Hepatocyte (in vitro differentiated cells): Measurements from ENCODE around the gene GPC5.

Experiments used
- EZH2 ChIP-seq: fragments of 200-600 bp; sonication (generic); IDR thresholded peaks from 2 replicates; pipeline ENCODE4 v1.6.1; 2016; ENCODE audit warnings: antibody characterized with exemption, mild to moderate bottlenecking, borderline replicate concordance
- EZH2phosphoT487 ChIP-seq: fragments of 200-600 bp; sonication (generic); IDR thresholded peaks from one replicate; pipeline ENCODE4 v1.6.1; 2018; ENCODE audit warnings: antibody characterized with exemption, mild to moderate bottlenecking, low read depth, moderate library complexity; ENCODE audit not compliant: unreplicated experiment, severe bottlenecking
- TF ChIP-seq, protein P1 (sequence below): fragments of 200-600 bp; sonication (generic); IDR thresholded peaks from 2 replicates; pipeline ENCODE4 v1.5.1; 2016; ENCODE audit warnings: antibody characterized with exemption, mild to moderate bottlenecking; ENCODE audit not compliant: poor library complexity

DNA sequence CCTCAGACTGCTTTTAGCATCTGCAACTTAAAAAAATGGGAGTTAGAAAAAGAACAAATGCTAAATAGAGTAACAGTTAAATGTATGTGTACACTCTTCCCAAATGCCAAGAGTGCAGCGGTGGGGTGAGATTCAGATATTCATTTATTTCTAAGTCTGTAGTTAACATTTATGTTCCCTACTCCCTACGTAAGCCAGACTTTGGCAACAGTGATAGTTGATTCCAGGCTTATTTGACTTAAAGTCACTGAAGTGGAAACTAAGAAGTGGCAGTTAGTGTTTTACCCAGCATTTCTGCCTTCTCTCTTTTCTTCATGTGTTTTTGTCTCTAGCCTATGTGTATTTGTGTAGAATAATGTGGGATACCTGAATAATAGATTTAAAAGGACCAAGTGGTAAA, 46.4 kb upstream of the GPC5 start:
- TF ChIP-seq, protein P1, sequence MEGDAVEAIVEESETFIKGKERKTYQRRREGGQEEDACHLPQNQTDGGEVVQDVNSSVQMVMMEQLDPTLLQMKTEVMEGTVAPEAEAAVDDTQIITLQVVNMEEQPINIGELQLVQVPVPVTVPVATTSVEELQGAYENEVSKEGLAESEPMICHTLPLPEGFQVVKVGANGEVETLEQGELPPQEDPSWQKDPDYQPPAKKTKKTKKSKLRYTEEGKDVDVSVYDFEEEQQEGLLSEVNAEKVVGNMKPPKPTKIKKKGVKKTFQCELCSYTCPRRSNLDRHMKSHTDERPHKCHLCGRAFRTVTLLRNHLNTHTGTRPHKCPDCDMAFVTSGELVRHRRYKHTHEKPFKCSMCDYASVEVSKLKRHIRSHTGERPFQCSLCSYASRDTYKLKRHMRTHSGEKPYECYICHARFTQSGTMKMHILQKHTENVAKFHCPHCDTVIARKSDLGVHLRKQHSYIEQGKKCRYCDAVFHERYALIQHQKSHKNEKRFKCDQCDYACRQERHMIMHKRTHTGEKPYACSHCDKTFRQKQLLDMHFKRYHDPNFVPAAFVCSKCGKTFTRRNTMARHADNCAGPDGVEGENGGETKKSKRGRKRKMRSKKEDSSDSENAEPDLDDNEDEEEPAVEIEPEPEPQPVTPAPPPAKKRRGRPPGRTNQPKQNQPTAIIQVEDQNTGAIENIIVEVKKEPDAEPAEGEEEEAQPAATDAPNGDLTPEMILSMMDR, result no peak
- no peak for TF ChIP-seq EZH2
- TF ChIP-seq EZH2phosphoT487, result no peak
